WTC11 (cell line): ENCODE measurements around the gene GRIN2C. TPM values are rescaled to one million over a fixed set of nuclear protein-coding genes. Genes with fewer than 3 reads are reported as not detected.

Experiments
- ATAC-seq: fragments of 200-7000 bp; cut with Tn5 transposase; 2 replicates; pipeline ENCODE4 v1.10.0; 2021; ENCODE audit warnings: mild to moderate bottlenecking, moderate library complexity
- CTCF ChIA-PET: fragments of 300-600 bp; sonication (Branson Sonifier 250); formaldehyde crosslinking; loops from one replicate; lab custom pipeline; 2021; ENCODE audit warnings: antibody characterized with exemption; lab: Charles Lee
- POLR2A ChIA-PET: fragments of 350-600 bp; sonication (Branson Sonifier 250); formaldehyde crosslinking; loops from one replicate; lab custom pipeline; 2021; ENCODE audit warnings: antibody characterized with exemption; lab: Charles Lee
- DNase-seq: peaks from one replicate; pipeline ENCODE4 v3.0.0; 2021; ENCODE audit warnings: low spot score
- H3K27ac Mint-ChIP-seq: 2 replicates; pipeline ENCODE4 v1.8.0; 2021; ENCODE audit warnings: mixed read lengths
- H3K27me3 Mint-ChIP-seq: 2 replicates; pipeline ENCODE4 v1.8.0; 2021; ENCODE audit warnings: low read depth, mild to moderate bottlenecking, moderate library complexity, mixed read lengths
- H3K36me3 Mint-ChIP-seq: 2 replicates; pipeline ENCODE4 v1.8.0; 2021; ENCODE audit warnings: mixed read lengths
- H3K4me1 Mint-ChIP-seq: 2 replicates; pipeline ENCODE4 v1.8.0; 2022; ENCODE audit warnings: mixed read lengths
- H3K4me3 Mint-ChIP-seq: 2 replicates; pipeline ENCODE4 v1.8.0; 2021; ENCODE audit warnings: mild to moderate bottlenecking, moderate library complexity, mixed read lengths
- H3K9me3 Mint-ChIP-seq: 2 replicates; pipeline ENCODE4 v1.8.0; 2021; ENCODE audit warnings: mixed read lengths
- CTCF ChIP-seq: fragments of 200-600 bp; IDR thresholded peaks from 2 replicates; pipeline ENCODE4 v1.8.0; 2022; ENCODE audit warnings: antibody characterized with exemption
- E2F1 ChIP-seq: sonication (generic); formaldehyde crosslinking; IDR thresholded peaks from 2 replicates; pipeline ENCODE4 v1.8.0; 2022; ENCODE audit warnings: mild to moderate bottlenecking, missing genetic modification reagents
- EMX1 ChIP-seq: fragments of 250-450 bp; sonication (Bioruptor Pico); IDR thresholded peaks from 2 replicates; pipeline ENCODE4 v1.8.0; 2021; ENCODE audit warnings: mild to moderate bottlenecking
- ESRRA ChIP-seq: sonication (generic); formaldehyde crosslinking; IDR thresholded peaks from 2 replicates; pipeline ENCODE4 v1.8.1; 2022; ENCODE audit warnings: mild to moderate bottlenecking, missing genetic modification reagents, borderline replicate concordance
- MYBL2 ChIP-seq: sonication (generic); formaldehyde crosslinking; IDR thresholded peaks from 2 replicates; pipeline ENCODE4 v1.8.1; 2023; ENCODE audit warnings: mild to moderate bottlenecking, moderate library complexity, missing genetic modification reagents
- NR3C1 ChIP-seq: sonication (generic); formaldehyde crosslinking; conservative IDR thresholded peaks from 2 replicates; pipeline ENCODE4 v1.8.1; 2023; ENCODE audit warnings: low read depth, mild to moderate bottlenecking, missing genetic modification reagents
- SP1 ChIP-seq: sonication (generic); formaldehyde crosslinking; conservative IDR thresholded peaks from 2 replicates; pipeline ENCODE4 v1.8.1; 2022; ENCODE audit warnings: missing genetic modification reagents
- ZBTB43 ChIP-seq: sonication (generic); formaldehyde crosslinking; IDR thresholded peaks from 2 replicates; pipeline ENCODE4 v1.8.1; 2023; ENCODE audit warnings: mild to moderate bottlenecking, missing genetic modification reagents
- ZNF219 ChIP-seq: sonication (generic); formaldehyde crosslinking; IDR thresholded peaks from 2 replicates; pipeline ENCODE4 v1.8.0; 2023; ENCODE audit warnings: missing genetic modification reagents, mild to moderate bottlenecking, borderline replicate concordance
- ZNF232 ChIP-seq: sonication (generic); formaldehyde crosslinking; IDR thresholded peaks from 2 replicates; pipeline ENCODE4 v1.8.0; 2022; ENCODE audit warnings: mild to moderate bottlenecking, missing genetic modification reagents
- ZNF281 ChIP-seq: sonication (generic); formaldehyde crosslinking; IDR thresholded peaks from 2 replicates; pipeline ENCODE4 v1.8.0; 2023; ENCODE audit warnings: mild to moderate bottlenecking, missing genetic modification reagents
- ZNF512 ChIP-seq: sonication (generic); formaldehyde crosslinking; IDR thresholded peaks from 2 replicates; pipeline ENCODE4 v1.8.1; 2022; ENCODE audit warnings: missing genetic modification reagents, borderline replicate concordance
- total RNA-seq: library from RNA; stranded (reverse); gene quantifications from 3 replicates; pipeline ENCODE4 v1.2.3, GENCODE V29; 2021
- TF ChIP-seq, protein P1 (sequence below): sonication (generic); formaldehyde crosslinking; IDR thresholded peaks from 2 replicates; pipeline ENCODE4 v1.8.0; 2022; ENCODE audit warnings: missing genetic modification reagents
- TF ChIP-seq, protein P2 (sequence below): sonication (generic); formaldehyde crosslinking; IDR thresholded peaks from 2 replicates; pipeline ENCODE4 v1.8.1; 2023; ENCODE audit warnings: mild to moderate bottlenecking, missing genetic modification reagents, moderate library complexity
- TF ChIP-seq, protein P3 (sequence below): sonication (generic); formaldehyde crosslinking; IDR thresholded peaks from 2 replicates; pipeline ENCODE4 v1.8.0; 2022; ENCODE audit warnings: mild to moderate bottlenecking, missing genetic modification reagents

GRIN2C gene
- total RNA-seq, 1 experiment from 2014 or later: 0.31 TPM

GRCh38 chr17:74860872-74861661 is 1.4 kb upstream of the GRIN2C start:
- ATAC-seq (no peak; the same call in 1 of the 2 replicates), DNase-seq (peak; percentile 43)
- H3K9me3 Mint-ChIP-seq: no peaks in the 10 kb centered on the region
- H3K27me3 Mint-ChIP-seq: peaks cover 62% of the 10 kb centered on the region
- H3K4me1 Mint-ChIP-seq: peaks cover 16% of the 10 kb centered on the region
- ChIA-PET POLR2A (interaction anchor here (0.9 to 1.5 kb wide), 2 partner anchors 9 to 21 kb away, joined by 5 to 6 read pairs; no protein-coding TSS in a partner anchor), CTCF (interaction anchor here (0.6 to 14.0 kb wide), 45 partner anchors 9 to 253 kb away, joined by 3 to 347 read pairs (median 7); partner anchors contain the start of genes FDXR, HID1, NAT9 and RAB37)
- peaks cover 9% of the 10 kb centered on the region; the same call in 1 of the 2 replicates for H3K36me3 Mint-ChIP-seq
- H3K27ac Mint-ChIP-seq: no peak overlapping the region
- TF ChIP-seq NR3C1 (CRISPR knock-in tag): no peak
- TF ChIP-seq, protein P1, sequence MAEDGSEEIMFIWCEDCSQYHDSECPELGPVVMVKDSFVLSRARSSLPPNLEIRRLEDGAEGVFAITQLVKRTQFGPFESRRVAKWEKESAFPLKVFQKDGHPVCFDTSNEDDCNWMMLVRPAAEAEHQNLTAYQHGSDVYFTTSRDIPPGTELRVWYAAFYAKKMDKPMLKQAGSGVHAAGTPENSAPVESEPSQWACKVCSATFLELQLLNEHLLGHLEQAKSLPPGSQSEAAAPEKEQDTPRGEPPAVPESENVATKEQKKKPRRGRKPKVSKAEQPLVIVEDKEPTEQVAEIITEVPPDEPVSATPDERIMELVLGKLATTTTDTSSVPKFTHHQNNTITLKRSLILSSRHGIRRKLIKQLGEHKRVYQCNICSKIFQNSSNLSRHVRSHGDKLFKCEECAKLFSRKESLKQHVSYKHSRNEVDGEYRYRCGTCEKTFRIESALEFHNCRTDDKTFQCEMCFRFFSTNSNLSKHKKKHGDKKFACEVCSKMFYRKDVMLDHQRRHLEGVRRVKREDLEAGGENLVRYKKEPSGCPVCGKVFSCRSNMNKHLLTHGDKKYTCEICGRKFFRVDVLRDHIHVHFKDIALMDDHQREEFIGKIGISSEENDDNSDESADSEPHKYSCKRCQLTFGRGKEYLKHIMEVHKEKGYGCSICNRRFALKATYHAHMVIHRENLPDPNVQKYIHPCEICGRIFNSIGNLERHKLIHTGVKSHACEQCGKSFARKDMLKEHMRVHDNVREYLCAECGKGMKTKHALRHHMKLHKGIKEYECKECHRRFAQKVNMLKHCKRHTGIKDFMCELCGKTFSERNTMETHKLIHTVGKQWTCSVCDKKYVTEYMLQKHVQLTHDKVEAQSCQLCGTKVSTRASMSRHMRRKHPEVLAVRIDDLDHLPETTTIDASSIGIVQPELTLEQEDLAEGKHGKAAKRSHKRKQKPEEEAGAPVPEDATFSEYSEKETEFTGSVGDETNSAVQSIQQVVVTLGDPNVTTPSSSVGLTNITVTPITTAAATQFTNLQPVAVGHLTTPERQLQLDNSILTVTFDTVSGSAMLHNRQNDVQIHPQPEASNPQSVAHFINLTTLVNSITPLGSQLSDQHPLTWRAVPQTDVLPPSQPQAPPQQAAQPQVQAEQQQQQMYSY (CRISPR knock-in tag): no peak
- TF ChIP-seq ZNF232: no peak
- no peak for TF ChIP-seq ZNF512 (CRISPR knock-in tag)
- TF ChIP-seq, protein P2, sequence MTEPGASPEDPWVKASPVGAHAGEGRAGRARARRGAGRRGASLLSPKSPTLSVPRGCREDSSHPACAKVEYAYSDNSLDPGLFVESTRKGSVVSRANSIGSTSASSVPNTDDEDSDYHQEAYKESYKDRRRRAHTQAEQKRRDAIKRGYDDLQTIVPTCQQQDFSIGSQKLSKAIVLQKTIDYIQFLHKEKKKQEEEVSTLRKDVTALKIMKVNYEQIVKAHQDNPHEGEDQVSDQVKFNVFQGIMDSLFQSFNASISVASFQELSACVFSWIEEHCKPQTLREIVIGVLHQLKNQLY (CRISPR knock-in tag): 0 out of 2 replicates have a peak, but pooled peaks have one; percentile 53
- TF ChIP-seq, protein P3, sequence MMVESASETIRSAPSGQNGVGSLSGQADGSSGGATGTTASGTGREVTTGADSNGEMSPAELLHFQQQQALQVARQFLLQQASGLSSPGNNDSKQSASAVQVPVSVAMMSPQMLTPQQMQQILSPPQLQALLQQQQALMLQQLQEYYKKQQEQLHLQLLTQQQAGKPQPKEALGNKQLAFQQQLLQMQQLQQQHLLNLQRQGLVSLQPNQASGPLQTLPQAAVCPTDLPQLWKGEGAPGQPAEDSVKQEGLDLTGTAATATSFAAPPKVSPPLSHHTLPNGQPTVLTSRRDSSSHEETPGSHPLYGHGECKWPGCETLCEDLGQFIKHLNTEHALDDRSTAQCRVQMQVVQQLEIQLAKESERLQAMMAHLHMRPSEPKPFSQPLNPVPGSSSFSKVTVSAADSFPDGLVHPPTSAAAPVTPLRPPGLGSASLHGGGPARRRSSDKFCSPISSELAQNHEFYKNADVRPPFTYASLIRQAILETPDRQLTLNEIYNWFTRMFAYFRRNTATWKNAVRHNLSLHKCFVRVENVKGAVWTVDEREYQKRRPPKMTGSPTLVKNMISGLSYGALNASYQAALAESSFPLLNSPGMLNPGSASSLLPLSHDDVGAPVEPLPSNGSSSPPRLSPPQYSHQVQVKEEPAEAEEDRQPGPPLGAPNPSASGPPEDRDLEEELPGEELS (CRISPR knock-in tag): no peak
- no peak for TF ChIP-seq EMX1 (CRISPR knock-in tag)
- TF ChIP-seq SP1 (CRISPR knock-in tag): no peak
- TF ChIP-seq, all 79 proteins: peak for 1
- peak overlapping the region; percentile 56 for H3K4me3 Mint-ChIP-seq

DNA sequence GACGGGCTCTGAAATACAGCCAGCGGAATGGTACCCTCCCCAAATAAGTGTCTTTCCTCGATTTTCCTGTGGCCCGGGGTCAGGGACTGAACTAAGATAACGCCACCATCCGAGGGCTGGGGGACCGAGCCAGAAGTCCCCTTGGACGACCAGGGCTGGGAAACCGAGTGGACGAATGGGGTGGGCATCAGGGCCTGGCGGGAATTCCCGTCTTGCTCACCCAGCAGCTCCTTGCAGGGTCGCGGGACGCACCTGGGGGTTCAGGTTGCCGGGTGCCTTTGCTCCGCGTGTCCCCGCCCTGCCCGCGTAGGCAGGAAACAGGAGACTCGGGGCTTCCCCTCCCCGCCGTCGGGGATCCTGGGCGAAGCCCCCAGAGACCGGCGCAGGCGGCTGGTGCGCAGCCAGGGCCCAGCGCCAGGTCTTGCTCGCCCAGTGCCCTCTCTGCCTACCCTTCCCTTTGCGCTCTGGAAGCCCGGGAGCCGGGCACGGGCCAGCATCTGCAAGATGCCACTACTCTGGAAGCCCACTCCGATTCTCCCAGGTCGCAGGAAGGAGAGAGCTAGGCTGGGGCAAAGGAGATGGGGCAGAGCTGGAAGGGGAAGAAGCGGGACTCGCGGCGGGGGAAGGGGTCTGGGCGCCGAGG is 665 bp upstream of the GRIN2C start:
- Mint-ChIP-seq H3K9me3 (no peaks in the 10 kb centered on the region), H3K27ac (no peak overlapping the region), H3K4me3 (peak overlapping the region; percentile 64), H3K4me1 (peaks cover 16% of the 10 kb centered on the region), H3K36me3 (peaks cover 9% of the 10 kb centered on the region; the same call in 1 of the 2 replicates), H3K27me3 (peaks cover 69% of the 10 kb centered on the region)
- no peak; the same call in 1 of the 2 replicates for ATAC-seq
- CTCF ChIA-PET: interaction anchor here (0.6 to 14.0 kb wide), 21 partner anchors 12 to 286 kb away, joined by 3 to 347 read pairs (median 8); partner anchors contain the start of genes FDXR, HID1, NAT9 and RAB37
- POLR2A ChIA-PET: interaction anchor here (0.9 kb wide), 1 partner anchor 8 kb away, joined by 5 read pairs; no protein-coding TSS in a partner anchor
- no peak for DNase-seq
- no peak for TF ChIP-seq MYBL2 (CRISPR knock-in tag)
- TF ChIP-seq E2F1 (CRISPR knock-in tag): no peak
- no peak for TF ChIP-seq SP1 (CRISPR knock-in tag)
- no peak for TF ChIP-seq ZNF281 (CRISPR knock-in tag)
- TF ChIP-seq ESRRA (CRISPR knock-in tag): no peak
- TF ChIP-seq CTCF: no peak
- TF ChIP-seq ZBTB43 (CRISPR knock-in tag): no peak
- TF ChIP-seq ZNF219: no peak
- no peak for TF ChIP-seq ZNF232
